IMR-90 (cell line): Measurements from ENCODE around the gene CLK3. TPM values are rescaled to one million over a fixed set of nuclear protein-coding genes. Genes with fewer than 3 reads are reported as not detected.

ENCODE experiments used
- ATAC-seq: fragments of 200-7000 bp; cut with Tn5 transposase; 2 replicates; pipeline ENCODE4 v1.9.1; 2020; ENCODE audit warnings: low read depth, mild to moderate bottlenecking, moderate library complexity
- BruUV-seq: library from RNA; stranded (reverse); fragments of 400-500 nt; replicated peaks from 2 replicates; lab custom pipeline; 2021; lab: Mats Ljungman, UMichigan
- CTCF ChIA-PET: fragments of 300-600 bp; formaldehyde crosslinking; extraction: SDS; loops from one replicate; lab custom pipeline; 2021; ENCODE audit warnings: antibody characterized with exemption; lab: Yijun Ruan, JAX
- POLR2A ChIA-PET: fragments of 300-600 bp; sonication (Branson Sonifier 250); formaldehyde crosslinking; loops from one replicate; lab custom pipeline; 2022; ENCODE audit warnings: antibody characterized with exemption; ENCODE audit not compliant: unreplicated experiment; lab: Charles Lee
- DNase-seq: peaks from one replicate; pipeline ENCODE4 v3.0.0; 2013
- H2AFZ ChIP-seq: replicated peaks from 2 replicates; pipeline ENCODE3; 2013; ENCODE audit warnings: low read length, mild to moderate bottlenecking; ENCODE audit not compliant: poor library complexity
- H2AK5ac ChIP-seq: 2 replicates; pipeline ENCODE4 v1.6.1; 2013; ENCODE audit warnings: low read depth, low read length, inconsistent platforms
- H2AK9ac ChIP-seq: replicated peaks from 2 replicates; pipeline ENCODE3; 2013; ENCODE audit warnings: mild to moderate bottlenecking, low read depth, low read length, moderate library complexity; ENCODE audit not compliant: poor library complexity
- H2BK120ac ChIP-seq: 2 replicates; pipeline ENCODE4 v1.6.1; 2013; ENCODE audit warnings: low read depth, low read length, inconsistent platforms
- H2BK15ac ChIP-seq: 3 replicates; pipeline ENCODE4 v1.6.1; 2013; ENCODE audit warnings: low read depth, low read length, inconsistent platforms
- H2BK20ac ChIP-seq: 2 replicates; pipeline ENCODE4 v1.6.1; 2013; ENCODE audit warnings: low read depth, mild to moderate bottlenecking, inconsistent platforms, low read length, moderate library complexity
- H2BK5ac ChIP-seq: 2 replicates; pipeline ENCODE4 v1.6.1; 2013; ENCODE audit warnings: mild to moderate bottlenecking, low read depth, low read length, inconsistent platforms; ENCODE audit not compliant: poor library complexity, severe bottlenecking
- H3K14ac ChIP-seq: replicated peaks from 2 replicates; pipeline ENCODE4 v1.6.1; 2013; ENCODE audit warnings: low read depth, low read length, inconsistent platforms
- H3K18ac ChIP-seq: 2 replicates; pipeline ENCODE4 v1.6.1; 2013; ENCODE audit warnings: low read depth, low read length, control low read depth
- H3K23ac ChIP-seq: 2 replicates; pipeline ENCODE4 v1.6.1; 2013; ENCODE audit warnings: low read depth, low read length, inconsistent platforms
- H3K27ac ChIP-seq: 2 replicates; pipeline ENCODE4 v1.5.1; 2013; ENCODE audit warnings: mild to moderate bottlenecking, control low read depth, low read length; ENCODE audit not compliant: insufficient read depth
- H3K27me3 ChIP-seq: 2 replicates; pipeline ENCODE4 v1.6.1; 2013; ENCODE audit warnings: low read length; ENCODE audit not compliant: control insufficient read depth, insufficient read depth
- H3K36me3 ChIP-seq: 2 replicates; pipeline ENCODE4 v1.6.1; 2013; ENCODE audit warnings: low read length, mixed read lengths; ENCODE audit not compliant: control insufficient read depth, insufficient read depth
- H3K4ac ChIP-seq: 2 replicates; pipeline ENCODE4 v1.6.1; 2013; ENCODE audit warnings: low read depth, low read length, inconsistent platforms
- H3K4me1 ChIP-seq: 2 replicates; pipeline ENCODE4 v1.6.1; 2013; ENCODE audit warnings: low read length, mixed read lengths; ENCODE audit not compliant: control insufficient read depth, insufficient read depth
- H3K4me2 ChIP-seq: 2 replicates; pipeline ENCODE4 v1.6.1; 2013; ENCODE audit warnings: low read depth, mild to moderate bottlenecking, control low read depth, low read length, moderate library complexity
- H3K4me3 ChIP-seq: 2 replicates; pipeline ENCODE4 v1.5.1; 2013; ENCODE audit warnings: low read depth, mild to moderate bottlenecking, control low read depth, low read length, moderate library complexity; ENCODE audit not compliant: insufficient read depth
- H3K56ac ChIP-seq: 2 replicates; pipeline ENCODE4 v1.6.1; 2013; ENCODE audit warnings: low read length, inconsistent platforms; ENCODE audit not compliant: insufficient read depth; ENCODE audit errors: extremely low read depth
- H3K79me1 ChIP-seq, 2 experiments: 2 replicates each; pipeline ENCODE4 v1.6.1; 2013; ENCODE audit warnings: low read length in 2 of 2, inconsistent platforms in 1 of 2, low read depth in 1 of 2
- H3K9ac ChIP-seq: 2 replicates; pipeline ENCODE4 v1.6.1; 2013; ENCODE audit warnings: low read depth, low read length, control low read depth
- H3K9me1 ChIP-seq: 2 replicates; pipeline ENCODE4 v1.6.1; 2013; ENCODE audit warnings: low read length, inconsistent platforms; ENCODE audit not compliant: insufficient read depth
- H3K9me3 ChIP-seq: 2 replicates; pipeline ENCODE4 v1.6.1; 2013; ENCODE audit warnings: low read length; ENCODE audit not compliant: control insufficient read depth, insufficient read depth
- H4K20me1 ChIP-seq: 2 replicates; pipeline ENCODE4 v1.6.1; 2013; ENCODE audit warnings: low read length, inconsistent platforms; ENCODE audit not compliant: insufficient read depth
- H4K5ac ChIP-seq: 2 replicates; pipeline ENCODE4 v1.6.1; 2013; ENCODE audit warnings: mild to moderate bottlenecking, low read depth, low read length, control low read depth
- H4K8ac ChIP-seq, 2 experiments: 2 replicates each; pipeline ENCODE4 v1.6.1; 2013; ENCODE audit warnings: low read depth in 2 of 2, low read length in 2 of 2, control low read depth in 1 of 2, inconsistent platforms in 1 of 2
- H4K91ac ChIP-seq: 2 replicates; pipeline ENCODE4 v1.6.1; 2013; ENCODE audit warnings: low read depth, low read length, inconsistent platforms; ENCODE audit not compliant: insufficient read depth
- BHLHE40 ChIP-seq: fragments of 150-350 bp; IDR thresholded peaks from 2 replicates; pipeline ENCODE4 v1.6.1; 2016; ENCODE audit warnings: mild to moderate bottlenecking, low read depth, low read length
- CEBPB ChIP-seq: IDR thresholded peaks from 2 replicates; pipeline ENCODE4 v1.6.1; 2012; ENCODE audit warnings: low read depth, low read length, improper control_type of control experiment
- CHD1 ChIP-seq: IDR thresholded peaks from 2 replicates; pipeline ENCODE4 v1.6.1; 2012; ENCODE audit warnings: low read depth, low read length, improper control_type of control experiment
- CTCF ChIP-seq: conservative IDR thresholded peaks from 2 replicates; pipeline ENCODE4 v1.5.1; 2012; ENCODE audit warnings: mild to moderate bottlenecking, low read depth, low read length, improper control_type of control experiment
- ELK1 ChIP-seq: fragments of 150-350 bp; IDR thresholded peaks from 2 replicates; pipeline ENCODE4 v1.6.1; 2016; ENCODE audit warnings: low read depth, mild to moderate bottlenecking, low read length, moderate library complexity, borderline replicate concordance
- FOS ChIP-seq: fragments of 150-350 bp; IDR thresholded peaks from 2 replicates; pipeline ENCODE4 v1.6.1; 2016; ENCODE audit warnings: low read depth, low read length
- MAFK ChIP-seq: IDR thresholded peaks from 2 replicates; pipeline ENCODE4 v1.6.1; 2012; ENCODE audit warnings: low read depth, low read length, improper control_type of control experiment
- MAZ ChIP-seq: IDR thresholded peaks from 2 replicates; pipeline ENCODE4 v1.6.1; 2012; ENCODE audit warnings: low read depth, mild to moderate bottlenecking, low read length, improper control_type of control experiment, moderate library complexity, borderline replicate concordance
- MXI1 ChIP-seq: IDR thresholded peaks from 2 replicates; pipeline ENCODE4 v1.6.1; 2012; ENCODE audit warnings: low read depth, mild to moderate bottlenecking, low read length, moderate library complexity, borderline replicate concordance
- NFE2L2 ChIP-seq: fragments of 150-350 bp; IDR thresholded peaks from 2 replicates; pipeline ENCODE4 v1.6.1; 2016; ENCODE audit warnings: low read depth, mild to moderate bottlenecking, low read length
- POLR2A ChIP-seq: IDR thresholded peaks from 2 replicates; pipeline ENCODE4 v1.6.1; 2012; ENCODE audit warnings: mild to moderate bottlenecking, low read depth, low read length
- RAD21 ChIP-seq: IDR thresholded peaks from 2 replicates; pipeline ENCODE4 v1.6.1; 2012; ENCODE audit warnings: low read length, improper control_type of control experiment
- RCOR1 ChIP-seq: IDR thresholded peaks from 2 replicates; pipeline ENCODE4 v1.6.1; 2012; ENCODE audit warnings: mild to moderate bottlenecking, low read length, improper control_type of control experiment; ENCODE audit not compliant: insufficient replicate concordance
- RFX5 ChIP-seq: IDR thresholded peaks from 2 replicates; pipeline ENCODE4 v1.8.0; 2012; ENCODE audit warnings: low read depth, mild to moderate bottlenecking, low read length, moderate library complexity
- SMC3 ChIP-seq: fragments of 150-350 bp; IDR thresholded peaks from 2 replicates; pipeline ENCODE4 v1.6.1; 2016; ENCODE audit warnings: low read depth, mild to moderate bottlenecking, antibody characterized with exemption, low read length, moderate library complexity
- USF2 ChIP-seq: fragments of 150-350 bp; IDR thresholded peaks from 2 replicates; pipeline ENCODE4 v1.6.1; 2017; ENCODE audit warnings: mild to moderate bottlenecking, antibody characterized with exemption, low read length, low read depth
- WGBS, 2 experiments: methylation state at CpG; one replicate each; pipeline versions ENCODE4 v1.1.5 to v1.1.7; 2013; ENCODE audit warnings: missing lambda C conversion rate in 2 of 2; ENCODE audit not compliant: insufficient read length in 1 of 2; ENCODE audit errors: extremely low coverage in 2 of 2; 5-methylcytosine and 5-hydroxymethylcytosine counted together
- dilution Hi-C: fragments of 300-500 bp; cut with HindIII; formaldehyde crosslinking; loops from one replicate; pipeline ENCODE4 v1.14.3; 2018; ENCODE audit warnings: low sequenced_read_pairs; ENCODE audit not compliant: unreplicated experiment
- in situ Hi-C: fragments of 300-500 bp; cut with MboI; formaldehyde crosslinking; loops from 3 replicates; pipeline ENCODE4 v1.14.3; 2019; ENCODE audit warnings: low sequenced_read_pairs, inconsistent platforms, mixed read lengths
- intact Hi-C: fragments of 100-400 bp; cut with micrococcal nuclease; formaldehyde crosslinking; loops from 2 replicates; pipeline ENCODE4 v1.10.0; 2022
- polyA plus RNA-seq, 3 experiments: library from polyadenylated mRNA; depleted of rRNA; stranded (reverse); fragments of >200 nt; gene quantifications; 2 replicates each; pipeline ENCODE4 v1.2.3, GENCODE V29; 2012; ENCODE audit warnings: low replicate concordance in 1 of 3
- total RNA-seq: library from RNA; depleted of rRNA; stranded (reverse); fragments of >200 nt; gene quantifications from 2 replicates; pipeline ENCODE4 v1.2.3, GENCODE V29; 2012

The CLK3 gene
- total and polyA plus RNA-seq, 2 of the 4 experiments (the other 2 are of a cell fraction), result 84.7 to 117 TPM

- Histone ChIP-seq H3K27me3 (no peaks in the 10 kb centered on the region), H3K14ac (no peak overlapping the region), H3K9me1 (no peaks in the 10 kb centered on the region), H2BK5ac (no peak overlapping the region), H2AK9ac (no peak overlapping the region), H3K18ac (no peak overlapping the region), H2AFZ (no peak overlapping the region), H2BK15ac (no peak overlapping the region), H3K9me3 (no peaks in the 10 kb centered on the region), H3K4me1 (no peaks in the 10 kb centered on the region), H3K4me3 (no peak overlapping the region), H3K36me3 (peaks cover 73% of the 10 kb centered on the region), H3K79me1 (peaks cover 0 to 18% of the 10 kb centered on the region in 2 experiments; a peak in 3 of 4 replicates), H4K20me1 (peaks cover 43% of the 10 kb centered on the region), H2BK20ac (no peak overlapping the region), H4K8ac (no peak overlapping the region), H3K4ac (no peak overlapping the region), H4K5ac (no peak overlapping the region), H3K56ac (no peak overlapping the region), H2BK120ac (no peak overlapping the region), H3K27ac (no peak overlapping the region), H2AK5ac (no peak overlapping the region), H3K23ac (no peak overlapping the region), H3K9ac (no peak overlapping the region), H4K91ac (no peak overlapping the region), H3K4me2 (no peak overlapping the region)
- dilution Hi-C loops, result no loop called here
- TF ChIP-seq RAD21 (no peak), MXI1 (no peak), FOS (no peak), CEBPB (no peak), USF2 (no peak), CTCF (no peak), RFX5 (no peak), MAFK (no peak), ELK1 (no peak), NFE2L2 (no peak), RCOR1 (no peak), POLR2A (no peak), SMC3 (no peak), CHD1 (no peak), MAZ (no peak), BHLHE40 (no peak)
- in situ Hi-C loops, result no loop called here
- intact Hi-C loops, result loop anchor here (1.0 kb wide), 1 partner anchor 259 kb away; no protein-coding TSS in a partner anchor
- ChIA-PET CTCF (interaction anchor here (0.7 to 2.0 kb wide), 9 partner anchors 8 to 145 kb away, joined by 3 to 15 read pairs (median 3); no protein-coding TSS in a partner anchor), POLR2A (no interaction called here)
- ATAC-seq (no peak), DNase-seq (no peak)
- no TSS peak for BruUV-seq
- WGBS, 2 experiments, result 94% methylated on average over 9 of the region's 9 CpGs; no CpG with 5 or more reads in 1 of the 2 experiments
Observed at GRCh38 chr15:74632601-74633000, 17.0 kb downstream of the CLK3 start.
